ENCODE data around the gene OFD1. TPM values are rescaled to one million over a fixed set of nuclear protein-coding genes. Genes with fewer than 3 reads are reported as not detected.

The OFD1 gene
- total and polyA plus RNA-seq, 2 donors (not counting 3 experiments of a cell fraction or from before 2014, with no cell fraction given): 4.7 to 12.0 TPM

GRCh38 chrX:13748486-13748885 lies 13.9 kb downstream of the OFD1 start:
- FAIRE-seq: no peak
- Histone ChIP-seq H3K4me1 (ENCODE audit: control insufficient read depth, extremely low read depth, insufficient read depth, low read length) (no peaks in the 10 kb centered on the region), H3K9ac (replicated peaks; ENCODE audit: extremely low read depth, insufficient read depth, low read length) (no peak overlapping the region), H3K9me1 (replicated peaks; ENCODE audit: control insufficient read depth, extremely low read depth, insufficient read depth, low read length) (no peaks in the 10 kb centered on the region), H3K79me2 (ENCODE audit: control insufficient read depth, insufficient read depth, low read length) (no peaks in the 10 kb centered on the region), H3K27ac (ENCODE audit: insufficient read depth, low read depth, low read length) (no peak overlapping the region), H4K20me1 (replicated peaks; ENCODE audit: control insufficient read depth, extremely low read depth, insufficient read depth, low read length) (no peaks in the 10 kb centered on the region), H3K36me3 (ENCODE audit: control insufficient read depth in 2 of 2, extremely low read depth in 1 of 2, insufficient read depth in 2 of 2, low read length in 2 of 2) (no peaks in the 10 kb centered on the region), H3K4me2 (ENCODE audit: insufficient read depth, low read length) (no peak overlapping the region), H3K4me3 (replicated peaks in 1 of 3; ENCODE audit: insufficient read depth in 1 of 3, low read depth in 1 of 3, low read length in 3 of 3) (no peak overlapping the region), H2AFZ (ENCODE audit: low read depth, low read length) (no peak overlapping the region), H3K9me3 (replicated peaks; ENCODE audit: control insufficient read depth, insufficient read depth, low read length) (no peaks in the 10 kb centered on the region), H3K27me3 (ENCODE audit: control insufficient read depth in 2 of 2, insufficient read depth in 2 of 2, low read length in 2 of 2) (no peaks in the 10 kb centered on the region)
- dilution Hi-C loops (cut with MboI; ENCODE audit: extremely low pct_ligation_motif_present, low sequenced_read_pairs) (no loop called here), intact Hi-C loops (cut with micrococcal nuclease) (loop anchor here (1.0 kb wide), 1 partner anchor 90 kb away; no protein-coding TSS in a partner anchor)
- POLR2A ChIA-PET: no interaction called here
- BruUV-seq (replicated peaks): no TSS peak
- CTCF ChIA-PET: interaction anchor here (1.8 to 4.1 kb wide), 3 partner anchors 89 to 283 kb away, joined by 4 to 18 read pairs (median 14); no protein-coding TSS in a partner anchor
- TF ChIP-seq POLR2A (IDR thresholded peaks at IDR 0.05; ENCODE audit: low read depth, low read length) (no peak), FOS (IDR thresholded peaks at IDR 0.05; ENCODE audit: borderline replicate concordance, insufficient read depth, low read length) (no peak), CTCF (IDR thresholded peaks at IDR 0.05; ENCODE audit: extremely low read depth in 1 of 2, insufficient read depth in 1 of 2, low read depth in 1 of 2, low read length in 2 of 2) (no peak), JUN (IDR thresholded peaks at IDR 0.05; ENCODE audit: borderline replicate concordance, insufficient read depth, insufficient read length, low read depth) (no peak), EZH2 (IDR thresholded peaks at IDR 0.05; ENCODE audit: borderline replicate concordance, low read depth, low read length, severe bottlenecking) (no peak), MYC (IDR thresholded peaks at IDR 0.05; ENCODE audit: low read depth, low read length) (no peak), GATA2 (IDR thresholded peaks at IDR 0.05; ENCODE audit: insufficient read depth, insufficient read length, low read depth, low read length) (no peak), POLR2AphosphoS5 (IDR thresholded peaks at IDR 0.05; ENCODE audit: insufficient read depth, low read depth, low read length) (no peak)
- TF ChIP-seq, protein P1, sequence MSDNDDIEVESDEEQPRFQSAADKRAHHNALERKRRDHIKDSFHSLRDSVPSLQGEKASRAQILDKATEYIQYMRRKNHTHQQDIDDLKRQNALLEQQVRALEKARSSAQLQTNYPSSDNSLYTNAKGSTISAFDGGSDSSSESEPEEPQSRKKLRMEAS (IDR thresholded peaks at IDR 0.05; ENCODE audit: insufficient read depth, insufficient read length): no peak
- no peak for DNase-seq (ENCODE audit: low read depth, low spot score)
